Measurements from ENCODE around the gene GREM1. TPM values are rescaled to one million over a fixed set of nuclear protein-coding genes. Genes with fewer than 3 reads are reported as not detected.

GREM1 gene
- total and polyA plus RNA-seq, 7 donors = 2.5 to 33.2 (median 25.5) TPM

DNA sequence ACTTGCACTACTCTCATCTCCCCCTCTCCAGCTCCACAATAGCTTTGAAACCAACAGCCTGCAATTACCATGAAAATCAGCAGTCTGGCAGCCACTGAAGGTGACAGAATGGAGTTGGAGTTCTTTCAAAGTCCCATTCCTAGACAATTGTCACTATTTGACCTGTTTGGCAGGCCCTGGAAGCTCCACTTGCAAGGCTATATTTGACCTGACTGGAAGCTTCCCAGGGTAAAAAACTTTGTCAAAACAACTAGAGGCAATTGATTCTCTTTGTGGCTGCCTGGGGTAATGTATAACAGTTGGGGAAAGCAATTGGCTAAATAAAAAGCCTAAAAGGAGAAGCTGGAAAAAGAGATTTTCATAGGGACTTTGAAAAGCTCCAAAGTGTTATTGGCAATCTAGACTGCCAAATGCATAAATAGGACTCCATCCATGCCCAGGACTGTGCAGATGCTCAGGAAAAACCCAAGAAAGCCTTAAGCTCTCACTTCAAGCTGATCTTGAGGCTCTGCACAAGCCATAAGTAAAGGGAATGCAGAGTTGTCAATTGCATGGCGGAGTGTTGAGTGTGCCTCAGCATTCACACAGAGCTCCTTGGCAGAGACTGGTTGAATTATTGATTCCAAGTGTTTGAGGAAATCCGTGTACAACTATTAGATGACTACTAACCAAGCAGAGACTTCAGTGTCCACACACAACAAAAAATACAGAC, 18.3 kb downstream of the GREM1 start:
- intact Hi-C loops (cut with DNase I) = no loop called here
- Histone ChIP-seq H3K27ac (no peak overlapping the region), H3K27me3 (no peaks in the 10 kb centered on the region), H3K4me1 (no peaks in the 10 kb centered on the region), H3K4me3 (no peak overlapping the region), H3K9me3 (no peaks in the 10 kb centered on the region), H3K36me3 (no peaks in the 10 kb centered on the region)
- WGBS, 2 donors = 87 to 88% methylated on average over 2 of the region's 2 CpGs
- TF ChIP-seq POLR2AphosphoS5 (IDR thresholded peaks at IDR 0.05) = no peak
- no peak for TF ChIP-seq EP300 (IDR thresholded peaks at IDR 0.05)
- TF ChIP-seq POLR2A (IDR thresholded peaks at IDR 0.05) = no peak
- TF ChIP-seq, protein P1, sequence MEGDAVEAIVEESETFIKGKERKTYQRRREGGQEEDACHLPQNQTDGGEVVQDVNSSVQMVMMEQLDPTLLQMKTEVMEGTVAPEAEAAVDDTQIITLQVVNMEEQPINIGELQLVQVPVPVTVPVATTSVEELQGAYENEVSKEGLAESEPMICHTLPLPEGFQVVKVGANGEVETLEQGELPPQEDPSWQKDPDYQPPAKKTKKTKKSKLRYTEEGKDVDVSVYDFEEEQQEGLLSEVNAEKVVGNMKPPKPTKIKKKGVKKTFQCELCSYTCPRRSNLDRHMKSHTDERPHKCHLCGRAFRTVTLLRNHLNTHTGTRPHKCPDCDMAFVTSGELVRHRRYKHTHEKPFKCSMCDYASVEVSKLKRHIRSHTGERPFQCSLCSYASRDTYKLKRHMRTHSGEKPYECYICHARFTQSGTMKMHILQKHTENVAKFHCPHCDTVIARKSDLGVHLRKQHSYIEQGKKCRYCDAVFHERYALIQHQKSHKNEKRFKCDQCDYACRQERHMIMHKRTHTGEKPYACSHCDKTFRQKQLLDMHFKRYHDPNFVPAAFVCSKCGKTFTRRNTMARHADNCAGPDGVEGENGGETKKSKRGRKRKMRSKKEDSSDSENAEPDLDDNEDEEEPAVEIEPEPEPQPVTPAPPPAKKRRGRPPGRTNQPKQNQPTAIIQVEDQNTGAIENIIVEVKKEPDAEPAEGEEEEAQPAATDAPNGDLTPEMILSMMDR (IDR thresholded peaks at IDR 0.05) = no peak
- DNase-seq = no peak

DNA sequence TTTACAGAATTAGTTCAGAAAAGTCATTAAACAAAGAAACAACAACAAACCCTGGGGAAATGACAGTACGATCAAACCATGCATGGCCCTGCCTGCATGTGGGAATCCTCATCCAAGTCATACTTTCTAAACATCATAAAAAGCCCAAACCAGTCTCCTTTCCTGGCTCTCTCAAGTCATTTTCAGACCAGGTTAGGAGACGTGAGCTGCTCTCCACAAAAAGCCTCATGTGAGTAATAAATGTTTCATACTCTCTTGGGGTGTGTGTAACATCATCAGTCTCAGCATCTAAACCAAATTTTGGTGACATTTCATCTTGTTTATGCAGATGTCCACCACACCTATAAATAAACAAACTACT, 18.9 kb downstream of the GREM1 start:
- H3K27me3 ChIP-seq = no peaks in the 10 kb centered on the region
- H3K4me1 ChIP-seq = no peaks in the 10 kb centered on the region
- no peaks in the 10 kb centered on the region for H3K36me3 ChIP-seq
- H3K9me3 ChIP-seq = no peaks in the 10 kb centered on the region
- no peak for DNase-seq
- TF ChIP-seq, protein P1 (IDR thresholded peaks at IDR 0.05) = no peak
- TF ChIP-seq EP300 (IDR thresholded peaks at IDR 0.05) (no peak), POLR2A (IDR thresholded peaks at IDR 0.05) (no peak), POLR2AphosphoS5 (IDR thresholded peaks at IDR 0.05) (no peak)
- H3K4me3 ChIP-seq = no peak overlapping the region
- 88 to 90% methylated on average over 2 of the region's 2 CpGs for WGBS, 2 donors
- no peak overlapping the region for H3K27ac ChIP-seq
- intact Hi-C loops (cut with DNase I) = no loop called here

DNA sequence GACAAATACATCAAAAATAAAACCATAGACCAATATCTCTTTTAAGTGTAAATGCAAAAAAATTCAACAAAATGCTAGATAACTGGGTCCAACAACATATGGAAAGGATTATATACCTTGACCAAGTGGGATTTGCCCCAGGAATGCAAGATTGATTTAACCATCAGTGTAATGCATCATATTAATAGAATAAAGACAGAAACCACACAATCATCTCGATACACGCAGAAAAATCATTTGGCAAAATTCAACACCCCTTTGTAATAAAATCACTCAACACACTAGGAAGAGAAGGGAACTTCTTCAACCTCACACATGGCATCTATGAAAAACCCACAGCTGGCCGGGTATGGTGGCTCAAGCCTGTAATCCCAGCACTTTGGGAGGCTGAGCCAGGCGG, 19.5 kb downstream of the GREM1 start:
- no peak overlapping the region for H3K27ac ChIP-seq
- H3K4me1 ChIP-seq = no peaks in the 10 kb centered on the region
- H3K4me3 ChIP-seq = no peak overlapping the region
- no peaks in the 10 kb centered on the region for H3K9me3 ChIP-seq
- no peak for DNase-seq
- H3K27me3 ChIP-seq = no peaks in the 10 kb centered on the region
- intact Hi-C loops (cut with DNase I) = no loop called here
- no peak for TF ChIP-seq POLR2AphosphoS5 (IDR thresholded peaks at IDR 0.05)
- TF ChIP-seq, protein P1 (IDR thresholded peaks at IDR 0.05) = no peak
- TF ChIP-seq POLR2A (IDR thresholded peaks at IDR 0.05) = no peak
- TF ChIP-seq EP300 (IDR thresholded peaks at IDR 0.05) = no peak
- H3K36me3 ChIP-seq = no peaks in the 10 kb centered on the region
- 93 to 96% methylated on average over 4 of the region's 4 CpGs for WGBS, 2 donors

DNA sequence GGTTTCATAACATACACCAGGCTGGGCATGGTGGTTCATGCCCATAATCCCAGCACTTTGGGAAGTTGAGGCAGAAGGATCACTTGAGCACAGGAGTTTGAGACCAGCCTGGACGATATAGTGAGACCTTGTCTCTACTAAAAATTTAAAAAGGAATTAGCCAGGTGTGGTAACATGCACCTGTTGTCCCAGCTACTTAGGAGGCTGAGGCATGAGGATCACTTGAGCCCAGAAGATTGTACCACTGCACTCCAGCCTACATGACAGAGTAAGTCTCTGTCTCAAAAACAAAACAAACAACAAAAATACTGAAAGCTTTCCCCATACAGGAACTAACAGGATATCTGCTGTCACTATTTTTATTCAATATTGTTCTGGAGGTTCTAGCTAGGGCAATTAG, 20.9 kb downstream of the GREM1 start:
- intact Hi-C loops (cut with DNase I) = no loop called here
- H3K9me3 ChIP-seq = no peaks in the 10 kb centered on the region
- H3K4me1 ChIP-seq = no peaks in the 10 kb centered on the region
- H3K27me3 ChIP-seq = no peaks in the 10 kb centered on the region
- 86 to 89% methylated on average over 1 of the region's 1 CpG for WGBS, 2 donors
- TF ChIP-seq, protein P1 (IDR thresholded peaks at IDR 0.05) = no peak
- TF ChIP-seq POLR2A (IDR thresholded peaks at IDR 0.05) (no peak), POLR2AphosphoS5 (IDR thresholded peaks at IDR 0.05) (no peak), EP300 (IDR thresholded peaks at IDR 0.05) (no peak)
- H3K4me3 ChIP-seq = no peak overlapping the region
- H3K36me3 ChIP-seq = no peaks in the 10 kb centered on the region
- no peak overlapping the region for H3K27ac ChIP-seq
- no peak for DNase-seq
